ENCODE measurements around the gene C4orf50. TPM values are rescaled to one million over a fixed set of nuclear protein-coding genes. Genes with fewer than 3 reads are reported as not detected.

C4orf50 gene
- total RNA-seq, 2 experiments from 2014 or later = 0.19 to 0.43 TPM

Small RNA genes within 50 kb of the gene (microRNA-seq; reads per million reads assigned to microRNA genes)
- not detected for gene MIR378D1

Other genes starting within 250 kb of the C4orf50 start
- gene CRMP1, start 125.3 kb downstream of the C4orf50 start, total RNA-seq = not detected
- 1 to 10 TPM; 5.3 to 5.9 TPM for gene JAKMIP1, start 182.1 kb upstream of the C4orf50 start, total RNA-seq